Measurements from ENCODE around the gene TIAM2.

GRCh38 chr6:155021680-155022079, 26.6 kb downstream of the TIAM2 start:
- TF ChIP-seq CTCF (IDR thresholded peaks at IDR 0.05): no peak
- TF ChIP-seq POLR2AphosphoS5 (IDR thresholded peaks at IDR 0.05): no peak
- no peak for TF ChIP-seq POLR2A (IDR thresholded peaks at IDR 0.05)
- no peak for TF ChIP-seq EP300 (IDR thresholded peaks at IDR 0.05)
